Measurements from ENCODE around the gene DNAJA4. TPM values are rescaled to one million over a fixed set of nuclear protein-coding genes. Genes with fewer than 3 reads are reported as not detected.
"Not testable (repeated sequence)": the region's sequence is repeated elsewhere in the genome, so short reads cannot be mapped to it uniquely, and the experiment has no call there.

The DNAJA4 gene
- total RNA-seq, 1 experiment from 2014 or later = not detected

DNA sequence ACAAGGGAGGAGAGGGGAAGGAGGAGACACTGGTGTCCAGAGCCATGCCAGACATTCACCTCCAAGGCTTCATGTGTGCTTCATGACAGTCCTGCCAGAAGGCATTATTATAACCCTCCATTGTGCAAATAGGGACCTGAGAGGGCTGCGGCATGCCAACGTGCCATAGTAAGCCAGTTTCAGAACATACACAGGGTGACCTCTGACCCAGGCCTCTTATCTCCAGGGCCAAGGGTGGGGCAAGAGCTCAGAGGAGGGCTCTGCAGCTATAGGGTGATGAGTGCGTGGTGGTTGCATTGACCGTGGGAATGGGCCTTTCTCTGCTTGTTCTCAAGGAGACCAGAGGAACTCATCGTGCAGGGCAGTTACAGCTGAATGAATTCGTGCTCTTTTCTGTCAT, 20.3 kb upstream of the DNAJA4 start:
- no peak for DNase-seq (ENCODE audit: low spot score)

DNA sequence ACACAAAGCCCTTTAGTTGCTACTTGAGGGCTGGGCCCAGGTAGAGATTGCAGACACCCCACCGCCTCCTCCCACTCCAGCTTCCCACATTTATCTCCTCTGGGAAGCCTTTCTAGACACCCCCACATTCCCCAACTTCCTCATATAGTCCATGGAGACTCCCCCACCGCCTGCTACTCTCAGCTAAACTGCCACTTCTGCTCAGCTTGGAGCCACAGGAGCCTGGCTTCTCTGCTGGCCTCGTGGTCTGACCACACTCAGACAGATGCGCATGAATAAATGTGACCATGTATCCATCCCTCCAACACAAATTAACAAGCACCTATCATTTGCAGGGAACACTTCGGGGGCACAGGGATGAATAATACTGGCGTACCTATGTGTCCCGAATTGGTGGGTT, 19.5 kb upstream of the DNAJA4 start:
- DNase-seq (ENCODE audit: low spot score) = no peak

DNA sequence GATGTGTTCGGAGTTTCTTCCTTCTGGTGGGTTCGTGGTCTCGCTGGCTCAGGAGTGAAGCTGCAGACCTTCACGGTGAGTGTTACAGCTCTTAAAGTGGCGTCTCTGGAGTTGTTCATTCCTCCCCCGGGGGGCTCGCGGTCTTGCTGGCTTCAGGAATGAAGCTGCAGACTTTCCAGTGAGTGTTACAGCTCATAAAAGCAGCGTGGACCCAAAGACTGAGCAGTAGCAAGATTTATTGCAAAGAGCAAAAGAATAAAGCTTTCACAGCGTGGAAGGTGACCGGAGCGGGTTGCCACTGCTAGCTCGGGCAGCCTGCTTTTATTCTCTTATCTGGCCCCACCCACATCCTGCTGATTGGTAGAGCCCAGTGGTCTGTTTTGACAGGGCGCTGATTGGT, 19.0 kb upstream of the DNAJA4 start:
- DNase-seq (ENCODE audit: low spot score) = not testable (repeated sequence)

GRCh38 chr15:78245976-78246620, 18.3 kb upstream of the DNAJA4 start:
- DNase-seq (ENCODE audit: low spot score) = not testable (repeated sequence)

DNA sequence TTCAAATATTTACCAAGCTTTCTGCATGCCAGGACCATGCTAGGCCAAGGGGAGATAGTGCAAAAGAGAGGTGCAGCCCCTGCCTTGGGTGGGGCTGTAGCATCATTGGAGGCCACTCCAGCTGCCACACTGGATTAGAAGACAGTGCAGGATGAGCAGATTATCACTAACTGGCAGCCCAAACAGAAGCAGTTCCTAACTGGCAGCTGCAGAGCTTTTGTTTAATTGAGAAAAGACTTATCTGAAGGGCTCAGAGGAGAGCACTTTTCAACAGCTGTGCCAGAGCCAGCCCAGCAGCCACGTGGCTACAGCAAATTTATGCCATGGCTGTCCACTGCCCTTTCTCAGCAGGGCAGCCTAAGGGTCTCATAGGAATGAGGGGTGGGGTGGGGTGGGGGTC, 16.5 kb upstream of the DNAJA4 start:
- DNase-seq (ENCODE audit: low spot score) = no peak

DNA sequence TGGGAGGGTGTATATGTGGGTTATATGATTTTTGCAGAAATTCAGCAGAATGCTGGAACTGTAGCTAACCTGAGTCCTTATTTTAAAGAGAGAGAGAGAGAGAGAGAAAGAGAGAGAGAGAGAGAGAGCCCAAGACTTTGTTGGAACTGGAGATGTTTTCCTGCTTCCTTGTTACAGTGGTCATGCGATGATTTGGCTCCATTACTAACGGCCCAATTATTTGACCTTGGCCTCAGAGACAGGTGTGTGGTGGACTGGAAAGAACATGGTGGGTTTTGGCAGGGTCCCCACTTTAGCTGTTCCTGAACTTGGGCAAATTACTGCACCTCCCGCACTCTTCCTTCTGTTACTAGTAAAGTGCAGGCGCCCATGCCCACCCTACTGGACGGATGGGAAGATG, 15.2 kb upstream of the DNAJA4 start:
- no peak for DNase-seq (ENCODE audit: low spot score)

DNA sequence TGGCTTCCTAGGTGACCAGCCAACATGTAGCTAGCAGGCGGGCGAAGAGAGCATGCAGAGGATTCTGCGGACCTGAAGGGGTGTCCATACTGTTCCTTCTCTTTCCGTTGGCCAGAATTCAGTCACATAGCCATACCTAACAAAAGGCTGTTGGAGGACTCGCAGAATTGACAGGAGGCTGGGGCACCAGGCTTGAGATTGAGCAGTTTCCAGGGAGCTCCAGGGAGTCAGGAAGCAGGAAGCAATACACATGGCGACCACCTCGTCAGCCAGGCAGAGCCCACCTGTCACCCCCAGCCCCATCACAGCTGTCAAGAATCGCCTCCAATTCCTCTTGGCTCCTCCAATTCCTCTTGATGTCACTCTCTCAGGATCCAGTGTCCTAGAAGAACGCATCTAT, 13.2 kb upstream of the DNAJA4 start:
- DNase-seq (ENCODE audit: low spot score) = no peak

DNA sequence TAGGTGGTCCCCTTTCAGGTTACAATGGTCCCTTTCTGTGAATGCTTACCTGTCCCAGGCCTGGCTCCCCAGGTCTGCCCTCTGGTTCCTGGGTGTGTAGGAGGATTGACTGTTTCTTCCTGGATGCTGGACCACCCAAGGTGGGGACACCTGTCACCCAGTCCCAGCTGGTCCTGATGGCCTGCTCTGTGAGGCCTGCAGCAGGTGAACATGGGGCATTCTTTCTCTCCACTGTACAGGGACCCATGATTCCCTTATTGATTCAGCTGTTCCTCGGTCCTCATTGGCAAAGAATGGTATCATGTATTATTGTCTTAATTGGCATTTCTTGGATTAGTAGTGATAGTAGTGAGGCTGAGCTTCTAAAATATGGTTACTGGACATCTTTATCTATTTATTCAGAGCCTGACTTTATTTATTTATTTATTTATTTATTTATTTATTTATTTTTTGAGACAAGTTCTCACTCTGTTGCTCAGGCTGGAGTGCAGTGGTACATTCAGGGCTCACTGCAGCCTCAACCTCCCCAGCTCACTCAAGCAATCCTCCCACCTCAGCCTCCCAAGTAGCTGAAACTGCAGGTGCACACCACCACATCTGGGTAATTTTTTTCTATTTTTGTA, 8.8 kb upstream of the DNAJA4 start:
- no peak for DNase-seq (ENCODE audit: low spot score)

DNA sequence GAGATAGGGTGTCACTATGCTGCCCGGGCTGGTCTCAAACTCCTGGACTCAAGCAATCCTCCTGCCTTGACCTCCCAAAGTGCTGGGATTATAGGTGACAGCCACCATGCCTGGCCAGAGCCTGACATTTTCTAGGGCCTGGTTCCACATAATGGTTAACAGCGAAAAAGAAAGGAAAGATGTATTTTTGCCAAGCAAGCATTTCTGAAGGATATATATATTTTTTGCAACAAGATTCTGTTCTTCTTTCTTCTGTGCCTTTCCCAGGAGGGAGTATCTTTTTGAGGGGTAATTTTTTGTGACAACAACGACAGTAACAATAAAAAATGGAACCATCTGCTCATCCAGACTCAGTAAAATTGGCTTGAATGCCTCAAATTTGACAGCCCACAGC, 8.3 kb upstream of the DNAJA4 start:
- DNase-seq (ENCODE audit: low spot score) = no peak

GRCh38 chr15:78257681-78258080, 6.7 kb upstream of the DNAJA4 start:
- no peak for DNase-seq (ENCODE audit: low spot score)

DNA sequence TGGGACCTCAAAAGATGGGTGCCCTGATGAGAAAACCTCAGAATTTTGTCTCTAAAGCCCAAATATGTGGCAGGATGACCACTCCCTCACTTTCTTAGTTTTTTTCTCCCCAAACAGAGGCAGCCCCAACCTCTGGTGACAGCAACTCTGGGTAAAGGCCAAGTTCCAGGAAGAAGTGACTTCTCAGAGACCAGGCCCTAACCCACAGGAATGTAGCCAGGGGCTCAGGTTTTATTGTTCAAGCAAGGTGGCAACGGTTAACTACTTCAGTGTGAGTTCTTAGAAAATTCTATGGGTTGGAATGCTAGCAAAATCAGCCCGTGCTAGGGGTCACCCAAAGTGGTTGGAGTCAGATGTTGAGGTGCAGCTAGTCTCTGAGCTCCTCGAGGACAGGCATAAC, 5.1 kb upstream of the DNAJA4 start:
- DNase-seq (ENCODE audit: low spot score) = peak; percentile 21

DNA sequence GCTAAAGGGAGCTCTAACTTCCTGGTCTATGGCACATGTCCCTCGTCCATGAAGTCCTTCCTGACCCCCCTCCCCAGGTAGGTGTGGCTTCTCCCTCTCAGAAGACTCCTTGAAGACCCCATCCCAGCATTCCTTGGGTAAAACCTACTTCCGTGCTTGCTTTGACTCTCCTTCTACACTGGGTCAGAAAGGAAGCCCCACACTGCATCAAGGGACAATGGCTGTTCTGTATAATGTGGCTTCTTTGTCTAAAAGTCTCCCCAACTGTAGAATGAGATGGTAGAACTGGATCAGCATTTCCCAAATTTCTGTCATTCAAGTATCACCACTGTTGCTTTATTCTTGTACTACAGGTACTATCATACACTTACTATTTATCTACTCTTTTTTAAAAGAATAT, 3.9 kb upstream of the DNAJA4 start:
- DNase-seq (ENCODE audit: low spot score) = no peak

DNA sequence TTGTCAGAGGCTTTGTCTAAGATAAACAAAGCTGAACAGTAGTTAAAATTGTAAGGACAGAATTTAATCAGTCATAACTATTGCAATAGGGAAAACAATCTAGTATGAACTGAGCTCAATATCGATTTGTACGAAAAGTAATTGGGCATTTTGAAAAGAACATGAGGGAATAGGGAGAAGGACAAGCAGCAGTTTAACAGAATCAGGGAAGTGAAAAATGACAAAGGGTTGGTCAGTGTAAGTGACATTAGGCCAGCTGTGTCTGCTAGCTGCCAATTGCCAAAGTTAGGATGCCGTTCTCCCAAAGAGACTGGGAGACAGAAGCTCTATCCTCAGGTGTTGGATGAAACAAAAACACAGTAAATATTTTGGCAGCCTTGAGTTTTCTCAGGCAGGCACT, 3.3 kb upstream of the DNAJA4 start:
- no peak for DNase-seq (ENCODE audit: low spot score)

DNA sequence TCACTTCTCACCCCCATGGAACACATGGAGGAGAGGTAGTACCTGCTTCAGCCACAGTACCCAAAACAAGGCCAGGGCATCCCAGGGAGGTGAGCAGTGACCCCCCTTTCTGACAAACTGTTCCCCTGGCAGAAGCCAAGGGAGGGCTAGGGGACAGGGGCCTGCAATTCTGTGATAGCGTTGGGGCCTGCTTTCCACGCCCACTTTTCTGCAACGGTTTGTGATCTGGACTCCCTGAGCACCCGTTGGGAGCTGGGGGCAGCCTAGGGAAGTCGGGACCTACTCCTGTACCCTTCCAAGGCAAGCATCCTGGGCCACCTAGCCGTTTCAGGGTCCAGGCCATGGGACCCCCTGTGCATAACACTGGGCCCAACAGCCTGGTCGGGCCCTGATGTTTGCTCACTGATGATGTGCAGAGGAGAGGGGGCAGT, 996 bp upstream of the DNAJA4 start:
- DNase-seq (ENCODE audit: low spot score) = no peak

DNA sequence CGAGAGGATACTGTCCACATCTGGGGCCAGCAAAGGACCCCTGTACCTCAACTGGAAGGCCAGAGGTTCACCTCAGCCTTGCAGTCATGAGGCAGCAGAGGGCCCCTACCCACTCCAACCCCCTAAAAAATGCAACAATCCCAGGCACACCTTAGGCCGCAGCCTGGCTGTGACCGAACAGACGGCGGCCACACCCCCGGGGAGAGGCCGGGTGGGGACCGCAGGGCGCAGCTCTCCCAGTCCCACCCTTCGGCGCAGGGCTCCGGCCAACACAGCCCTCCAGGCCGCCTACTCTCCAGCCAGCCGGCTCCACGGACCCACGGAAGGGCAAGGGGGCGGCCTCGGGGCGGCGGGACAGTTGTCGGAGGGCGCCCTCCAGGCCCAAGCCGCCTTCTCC, 457 bp upstream of the DNAJA4 start:
- no peak for DNase-seq (ENCODE audit: low spot score)

- no peak for DNase-seq (ENCODE audit: low spot score)
These were observed 737 bp downstream of the DNAJA4 start for GRCh38 chr15:78265137-78265460.

- no peak for DNase-seq (ENCODE audit: low spot score)
These were observed 1.4 kb downstream of the DNAJA4 start for GRCh38 chr15:78265752-78266224.

DNA sequence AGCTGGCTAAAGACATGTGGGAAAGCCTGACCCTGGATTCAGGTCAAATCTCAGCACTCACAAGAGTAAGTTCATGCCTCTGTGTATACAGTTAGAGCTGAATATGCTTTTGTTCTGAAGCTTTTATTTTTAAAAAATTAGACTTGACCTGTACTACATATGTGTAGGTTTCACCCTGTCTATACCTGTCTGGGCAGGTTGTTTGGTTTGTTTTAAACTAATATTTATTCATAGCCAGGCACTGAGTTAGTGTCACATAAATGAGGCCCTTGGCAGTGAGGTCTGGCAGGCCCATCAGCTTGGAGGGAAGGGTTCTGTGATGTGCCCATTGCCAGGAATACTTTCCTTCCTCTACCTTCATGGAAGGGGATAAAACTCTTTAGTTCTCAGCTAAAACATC, 1.9 kb downstream of the DNAJA4 start:
- DNase-seq (ENCODE audit: low spot score) = no peak

DNA sequence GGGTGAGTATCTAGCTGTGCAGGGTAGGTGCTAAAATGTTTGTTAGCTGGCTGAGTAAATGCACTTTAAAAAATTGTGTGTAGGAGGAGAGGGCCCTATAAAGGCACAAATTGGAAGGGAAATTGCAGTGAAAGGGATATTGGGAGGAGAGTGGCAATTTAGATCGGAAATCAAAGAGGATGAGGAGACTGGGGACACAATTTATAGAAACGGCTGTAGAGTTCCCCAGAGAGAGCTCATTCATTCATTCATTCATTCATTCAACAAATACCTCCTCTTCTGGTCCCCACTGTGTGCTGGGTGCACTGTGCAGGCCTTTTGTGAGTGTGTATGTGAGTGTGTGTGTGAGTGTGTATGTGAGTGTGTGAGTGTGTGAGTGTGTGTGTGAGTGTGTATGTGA, 2.4 kb downstream of the DNAJA4 start:
- no peak for DNase-seq (ENCODE audit: low spot score)

DNA sequence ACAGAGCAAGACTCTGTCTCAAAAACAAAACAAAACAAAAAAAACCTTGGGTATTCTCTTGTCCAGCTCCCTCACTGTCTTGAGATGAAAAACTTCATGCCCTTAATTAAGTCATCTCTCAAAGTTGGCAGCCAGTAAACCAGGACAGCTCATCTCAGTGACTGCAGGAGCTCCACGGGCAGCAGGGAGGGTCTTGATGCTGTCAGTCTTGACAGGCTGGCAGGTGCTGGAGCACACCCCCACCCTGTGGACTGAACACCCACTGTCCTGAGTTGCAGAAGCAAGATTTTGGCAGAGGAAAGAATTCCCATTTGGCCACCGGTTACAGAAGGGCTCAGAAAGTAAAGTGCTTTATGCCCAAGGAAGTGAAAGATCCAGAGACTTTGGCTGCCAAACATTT, 8.0 kb downstream of the DNAJA4 start:
- no peak for DNase-seq (ENCODE audit: low spot score)

DNA sequence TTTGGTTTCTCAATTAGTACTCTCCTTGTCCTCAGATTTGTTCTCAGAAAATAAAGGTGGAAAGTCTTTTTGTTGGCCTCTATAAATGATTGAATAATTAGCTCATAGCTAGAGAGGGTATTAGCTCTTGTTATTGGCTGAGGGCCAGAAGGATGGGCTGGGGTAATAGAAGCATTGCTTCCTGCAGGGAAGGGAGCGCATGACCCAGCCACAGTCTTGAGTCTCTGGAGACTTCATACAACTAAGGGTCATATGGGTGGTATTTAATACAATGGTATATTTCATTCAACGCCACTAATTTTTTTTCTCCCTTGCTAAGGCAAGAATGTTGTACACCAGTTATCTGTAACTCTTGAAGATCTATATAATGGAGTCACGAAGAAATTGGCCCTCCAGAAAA, 8.4 kb downstream of the DNAJA4 start:
- DNase-seq (ENCODE audit: low spot score) = no peak

DNA sequence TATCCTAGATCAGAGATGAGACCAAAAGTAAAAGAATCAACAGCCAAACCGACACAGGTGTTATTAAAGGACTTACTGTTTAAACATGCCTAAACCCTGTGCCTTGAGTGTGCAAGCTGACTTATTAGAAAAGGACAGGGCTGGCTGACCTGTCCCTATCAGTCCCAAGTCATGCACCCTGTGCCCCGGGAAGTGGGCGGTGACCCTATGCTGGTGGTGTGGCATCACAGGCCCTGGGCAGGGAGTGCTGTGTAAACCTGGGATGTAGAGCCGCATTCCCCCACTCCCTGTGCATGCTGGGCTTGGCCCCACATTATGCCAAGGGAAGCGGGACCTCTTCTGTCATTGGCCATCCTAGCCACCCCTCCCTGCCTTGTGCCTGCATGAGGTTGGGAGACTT, 10.6 kb downstream of the DNAJA4 start:
- DNase-seq (ENCODE audit: low spot score) = no peak

GRCh38 chr15:78276064-78276943, 11.9 kb downstream of the DNAJA4 start:
- DNase-seq (ENCODE audit: low spot score) = no peak

Measured in H4 (cell line).